ENCODE data around the gene CYP2U1. TPM values are rescaled to one million over a fixed set of nuclear protein-coding genes. Genes with fewer than 3 reads are reported as not detected.
A peak's percentile ranks its signal among the peaks of the same experiment; 100 is the strongest.

CYP2U1 gene
- total RNA-seq, 1 experiment from 2014 or later: 0.82 TPM

- H3K4me1 ChIP-seq (ENCODE audit: insufficient read depth, low read length, poor library complexity, severe bottlenecking): no peaks in the 10 kb centered on the region
- CTCF ChIA-PET: no interaction called here
Observed at GRCh38 chr4:107913283-107913899, 18.0 kb upstream of the CYP2U1 start.

GRCh38 chr4:107915220-107915619 is 16.1 kb upstream of the CYP2U1 start:
- Histone ChIP-seq H3K36me3 (ENCODE audit: insufficient read depth, low read length, poor library complexity, severe bottlenecking) (no peaks in the 10 kb centered on the region), H3K27me3 (replicated peaks; ENCODE audit: insufficient read depth, low read depth, low read length, poor library complexity) (no peaks in the 10 kb centered on the region), H3K4me3 (ENCODE audit: low read depth, low read length, poor library complexity, severe bottlenecking) (no peak overlapping the region), H3K4me1 (ENCODE audit: insufficient read depth, low read length, poor library complexity, severe bottlenecking) (no peaks in the 10 kb centered on the region), H3K27ac (ENCODE audit: low read depth, low read length, poor library complexity, severe bottlenecking) (no peak overlapping the region), H3K9me3 (ENCODE audit: low read depth, low read length, poor library complexity, severe bottlenecking) (peaks cover 12% of the 10 kb centered on the region)
- intact Hi-C loops (cut with micrococcal nuclease; ENCODE audit: unreplicated experiment): no loop called here
- CTCF ChIA-PET: no interaction called here
- TF ChIP-seq CTCF (conservative IDR thresholded peaks at IDR 0.05; ENCODE audit: low read depth, low read length) (no peak), EZH2 (IDR thresholded peaks at IDR 0.05; ENCODE audit: borderline replicate concordance, low read depth, low read length, poor library complexity, severe bottlenecking) (no peak)
- BruUV-seq (replicated peaks): no TSS peak
- POLR2A ChIA-PET (ENCODE audit: low non-redundant PET): no interaction called here
- DNase-seq (ENCODE audit: low spot score): no peak

More at GRCh38 chr4:107913283-107913899, 18.0 kb upstream of the CYP2U1 start:
- intact Hi-C loops (cut with micrococcal nuclease; ENCODE audit: unreplicated experiment): loop anchor here (1.0 kb wide), 1 partner anchor 155 kb away; no protein-coding TSS in a partner anchor
- H3K4me3 ChIP-seq (ENCODE audit: low read depth, low read length, poor library complexity, severe bottlenecking): no peak overlapping the region
- BruUV-seq (replicated peaks): no TSS peak
- peak; percentile 74 for DNase-seq (ENCODE audit: low spot score)
- H3K9me3 ChIP-seq (ENCODE audit: low read depth, low read length, poor library complexity, severe bottlenecking): no peaks in the 10 kb centered on the region
- H3K27me3 ChIP-seq (replicated peaks; ENCODE audit: insufficient read depth, low read depth, low read length, poor library complexity): no peaks in the 10 kb centered on the region
- H3K36me3 ChIP-seq (ENCODE audit: insufficient read depth, low read length, poor library complexity, severe bottlenecking): no peaks in the 10 kb centered on the region
- POLR2A ChIA-PET (ENCODE audit: low non-redundant PET): no interaction called here
- no peak overlapping the region for H3K27ac ChIP-seq (ENCODE audit: low read depth, low read length, poor library complexity, severe bottlenecking)
- TF ChIP-seq EZH2 (IDR thresholded peaks at IDR 0.05; ENCODE audit: borderline replicate concordance, low read depth, low read length, poor library complexity, severe bottlenecking) (no peak), CTCF (conservative IDR thresholded peaks at IDR 0.05; ENCODE audit: low read depth, low read length) (peak; percentile 82)

- DNase-seq (ENCODE audit: low spot score): no peak
- H3K9me3 ChIP-seq (ENCODE audit: low read depth, low read length, poor library complexity, severe bottlenecking): peaks cover 16% of the 10 kb centered on the region
- H3K4me1 ChIP-seq (ENCODE audit: insufficient read depth, low read length, poor library complexity, severe bottlenecking): no peaks in the 10 kb centered on the region
- no TSS peak for BruUV-seq (replicated peaks)
- H3K4me3 ChIP-seq (ENCODE audit: low read depth, low read length, poor library complexity, severe bottlenecking): no peak overlapping the region
- ChIA-PET CTCF (no interaction called here), POLR2A (ENCODE audit: low non-redundant PET) (no interaction called here)
- H3K27ac ChIP-seq (ENCODE audit: low read depth, low read length, poor library complexity, severe bottlenecking): no peak overlapping the region
- H3K36me3 ChIP-seq (ENCODE audit: insufficient read depth, low read length, poor library complexity, severe bottlenecking): no peaks in the 10 kb centered on the region
- TF ChIP-seq CTCF (conservative IDR thresholded peaks at IDR 0.05; ENCODE audit: low read depth, low read length) (no peak), EZH2 (IDR thresholded peaks at IDR 0.05; ENCODE audit: borderline replicate concordance, low read depth, low read length, poor library complexity, severe bottlenecking) (no peak)
- no peaks in the 10 kb centered on the region for H3K27me3 ChIP-seq (replicated peaks; ENCODE audit: insufficient read depth, low read depth, low read length, poor library complexity)
- intact Hi-C loops (cut with micrococcal nuclease; ENCODE audit: unreplicated experiment): no loop called here
Observed at GRCh38 chr4:107916623-107917022, 14.7 kb upstream of the CYP2U1 start.

Measured in A673 (cell line).